ENCODE results near the gene CDX2. TPM values are rescaled to one million over a fixed set of nuclear protein-coding genes. Genes with fewer than 3 reads are reported as not detected.

CDX2 gene
- total RNA-seq, 1 experiment from 2014 or later, result 12.5 TPM

GRCh38 chr13:27981006-27981708, 12.0 kb upstream of the CDX2 start:
- no peak overlapping the region for H3K4me2 ChIP-seq (ENCODE audit: low read length)
- ChIA-PET RAD21 (ENCODE audit: low non-redundant PET in 1 of 2, low total read pairs in 2 of 2, uncharacterized antibody in 2 of 2, unreplicated experiment in 2 of 2) (no interaction called here), POLR2A (no interaction called here), CTCF (interaction anchor here (1.2 kb wide), 1 partner anchor 619 kb away, joined by 4 read pairs; no protein-coding TSS in a partner anchor)
- H3K27me3 ChIP-seq (ENCODE audit: insufficient read depth, low read length), result no peaks in the 10 kb centered on the region
- intact Hi-C loops (cut with micrococcal nuclease), result loop anchor here (10.0 kb wide), 2 partner anchors 446 to 996 kb away; no protein-coding TSS in a partner anchor
- no peak overlapping the region for H2AFZ ChIP-seq (ENCODE audit: low read depth, low read length, poor library complexity, severe bottlenecking)
- no peak overlapping the region for H3K27ac ChIP-seq (ENCODE audit: low read depth, low read length)
- H3K9ac ChIP-seq (ENCODE audit: low read length), result no peak overlapping the region
- no peak for DNase-seq (ENCODE audit: low read depth, low spot score)
- H3K79me2 ChIP-seq (ENCODE audit: insufficient read depth, low read length), result no peaks in the 10 kb centered on the region
- BruUV-seq (replicated peaks), result no TSS peak
- no peaks in the 10 kb centered on the region for H3K4me1 ChIP-seq (ENCODE audit: control insufficient read depth in 1 of 2, insufficient read depth in 2 of 2, low read length in 2 of 2)
- H3K9me2 ChIP-seq (ENCODE audit: insufficient read depth), result no peaks in the 10 kb centered on the region
- TF ChIP-seq, protein P1, sequence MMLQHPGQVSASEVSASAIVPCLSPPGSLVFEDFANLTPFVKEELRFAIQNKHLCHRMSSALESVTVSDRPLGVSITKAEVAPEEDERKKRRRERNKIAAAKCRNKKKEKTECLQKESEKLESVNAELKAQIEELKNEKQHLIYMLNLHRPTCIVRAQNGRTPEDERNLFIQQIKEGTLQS (IDR thresholded peaks at IDR 0.05), result no peak
- TF ChIP-seq POLR2A (IDR thresholded peaks at IDR 0.05; ENCODE audit: borderline replicate concordance, extremely low read depth, insufficient read depth, insufficient read length) (no peak), TCF7L2 (IDR thresholded peaks at IDR 0.05; ENCODE audit: borderline replicate concordance, extremely low read depth, insufficient read depth, insufficient read length) (no peak)
- TF ChIP-seq, protein P2, sequence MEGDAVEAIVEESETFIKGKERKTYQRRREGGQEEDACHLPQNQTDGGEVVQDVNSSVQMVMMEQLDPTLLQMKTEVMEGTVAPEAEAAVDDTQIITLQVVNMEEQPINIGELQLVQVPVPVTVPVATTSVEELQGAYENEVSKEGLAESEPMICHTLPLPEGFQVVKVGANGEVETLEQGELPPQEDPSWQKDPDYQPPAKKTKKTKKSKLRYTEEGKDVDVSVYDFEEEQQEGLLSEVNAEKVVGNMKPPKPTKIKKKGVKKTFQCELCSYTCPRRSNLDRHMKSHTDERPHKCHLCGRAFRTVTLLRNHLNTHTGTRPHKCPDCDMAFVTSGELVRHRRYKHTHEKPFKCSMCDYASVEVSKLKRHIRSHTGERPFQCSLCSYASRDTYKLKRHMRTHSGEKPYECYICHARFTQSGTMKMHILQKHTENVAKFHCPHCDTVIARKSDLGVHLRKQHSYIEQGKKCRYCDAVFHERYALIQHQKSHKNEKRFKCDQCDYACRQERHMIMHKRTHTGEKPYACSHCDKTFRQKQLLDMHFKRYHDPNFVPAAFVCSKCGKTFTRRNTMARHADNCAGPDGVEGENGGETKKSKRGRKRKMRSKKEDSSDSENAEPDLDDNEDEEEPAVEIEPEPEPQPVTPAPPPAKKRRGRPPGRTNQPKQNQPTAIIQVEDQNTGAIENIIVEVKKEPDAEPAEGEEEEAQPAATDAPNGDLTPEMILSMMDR (IDR thresholded peaks at IDR 0.05 in 2 of 3, conservative IDR thresholded peaks at IDR 0.05 in 1 of 3; ENCODE audit: borderline replicate concordance in 1 of 3, insufficient read depth in 1 of 3, low read depth in 2 of 3, low read length in 2 of 3), result no peak
- no peaks in the 10 kb centered on the region for H4K20me1 ChIP-seq (ENCODE audit: insufficient read depth)
- H3K9me3 ChIP-seq (ENCODE audit: control insufficient read depth in 1 of 2, insufficient read depth in 1 of 2, low read depth in 1 of 2, low read length in 2 of 2), result no peaks in the 10 kb centered on the region
- H3K4me3 ChIP-seq (replicated peaks in 1 of 2; ENCODE audit: low read depth in 1 of 2, low read length in 2 of 2), result no peak overlapping the region
- no peaks in the 10 kb centered on the region for H3K36me3 ChIP-seq (ENCODE audit: control insufficient read depth in 1 of 2, insufficient read depth in 2 of 2, low read length in 2 of 2)
- ATAC-seq, result no peak

Measured in HCT116 (cell line).